Skeletal muscle tissue (tissue), 4 donors: ENCODE results near the gene AVPR1A. TPM values are rescaled to one million over a fixed set of nuclear protein-coding genes. Genes with fewer than 3 reads are reported as not detected.
"Not testable (repeated sequence)": the region's sequence is repeated elsewhere in the genome, so short reads cannot be mapped to it uniquely, and the experiment has no call there.

Experiments used
- H3K27ac ChIP-seq: one replicate; pipeline ENCODE4 v1.7.0; 2013; ENCODE audit warnings: mild to moderate bottlenecking, low read depth, low read length, inconsistent platforms
- H3K27me3 ChIP-seq, 3 donors: one replicate each; pipeline ENCODE4 v1.7.0; 2013; ENCODE audit warnings: low read length in 3 of 3; ENCODE audit not compliant: control insufficient read depth in 3 of 3, insufficient read depth in 3 of 3
- H3K36me3 ChIP-seq, 3 donors: one replicate each; pipeline ENCODE4 v1.7.0; 2013; ENCODE audit warnings: low read length in 3 of 3; ENCODE audit not compliant: control insufficient read depth in 3 of 3, insufficient read depth in 3 of 3
- H3K4me1 ChIP-seq, 3 donors: one replicate each; pipeline ENCODE4 v1.7.0; 2013; ENCODE audit warnings: low read length in 3 of 3, mild to moderate bottlenecking in 3 of 3; ENCODE audit not compliant: control insufficient read depth in 3 of 3, insufficient read depth in 3 of 3
- H3K4me3 ChIP-seq, 3 donors: one replicate each; pipeline ENCODE4 v1.7.0; 2013; ENCODE audit warnings: low read length in 3 of 3
- H3K9ac ChIP-seq, 3 donors: one replicate each; pipeline ENCODE4 v1.7.0; 2013; ENCODE audit warnings: low read length in 3 of 3, mild to moderate bottlenecking in 3 of 3, moderate library complexity in 2 of 3, low read depth in 1 of 3
- H3K9me3 ChIP-seq, 3 donors: one replicate each; pipeline ENCODE4 v1.7.0; 2013; ENCODE audit warnings: low read length in 3 of 3; ENCODE audit not compliant: control insufficient read depth in 3 of 3
- total RNA-seq: library from RNA; depleted of rRNA; stranded (reverse); fragments of >200 nt; gene quantifications from one replicate; pipeline ENCODE4 v1.2.3, GENCODE V29; 2014
- donor health status: Osteomylitis.

AVPR1A gene
- 14.1 TPM for total RNA-seq

- Histone ChIP-seq H3K27me3 (peaks cover 32 to 37% (median 32%) of the 10 kb centered on the region in 3 donors), H3K36me3 (no peaks in the 10 kb centered on the region), H3K9me3 (no peaks in the 10 kb centered on the region), H3K9ac (peak within 1 kb of the TSS in 1 of 3 donors; percentile 52), H3K4me3 (peak within 1 kb of the TSS; percentile 57 to 70 (median 68)), H3K4me1 (peaks cover 3 to 16% (median 12%) of the 10 kb centered on the region in 3 donors), H3K27ac (peak within 1 kb of the TSS; percentile 30)
Observed at GRCh38 chr12:63150713-63151622, at the start of gene AVPR1A. AVPR1A (minus strand) TSS chr12:63151201; CDS start chr12:63150836, 365 bp downstream.

- Histone ChIP-seq H3K27ac (no peak overlapping the region), H3K36me3 (no peaks in the 10 kb centered on the region), H3K9me3 (no peaks in the 10 kb centered on the region), H3K4me3 (no peak overlapping the region), H3K9ac (no peak overlapping the region), H3K27me3 (no peaks in the 10 kb centered on the region), H3K4me1 (no peaks in the 10 kb centered on the region)
Observed at GRCh38 chr12:63196168-63196567, 45.2 kb upstream of the AVPR1A start.

- Histone ChIP-seq H3K9me3 (peaks cover 2 to 5% (median 2%) of the 10 kb centered on the region in 3 donors), H3K27ac (no peak overlapping the region), H3K27me3 (no peaks in the 10 kb centered on the region), H3K36me3 (no peaks in the 10 kb centered on the region), H3K4me3 (no peak overlapping the region), H3K4me1 (no peaks in the 10 kb centered on the region), H3K9ac (no peak overlapping the region)
Observed at GRCh38 chr12:63179224-63179623, 28.2 kb upstream of the AVPR1A start.

- Histone ChIP-seq H3K36me3 (no peaks in the 10 kb centered on the region), H3K9me3 (no peaks in the 10 kb centered on the region), H3K4me3 (no peak overlapping the region), H3K9ac (no peak overlapping the region), H3K27ac (no peak overlapping the region), H3K4me1 (no peaks in the 10 kb centered on the region), H3K27me3 (no peaks in the 10 kb centered on the region)
Observed at GRCh38 chr12:63170321-63170720, 19.3 kb upstream of the AVPR1A start.

- not testable (repeated sequence) for H3K9ac ChIP-seq
Observed at GRCh38 chr12:63167741-63168140, 16.7 kb upstream of the AVPR1A start.

GRCh38 chr12:63164911-63165310 is 13.9 kb upstream of the AVPR1A start:
- no peak overlapping the region for H3K9ac ChIP-seq
- no peaks in the 10 kb centered on the region for H3K27me3 ChIP-seq
- no peaks in the 10 kb centered on the region for H3K36me3 ChIP-seq
- H3K9me3 ChIP-seq, result no peaks in the 10 kb centered on the region
- H3K27ac ChIP-seq, result no peak overlapping the region
- no peak overlapping the region for H3K4me3 ChIP-seq
- no peaks in the 10 kb centered on the region for H3K4me1 ChIP-seq

More at GRCh38 chr12:63167741-63168140, 16.7 kb upstream of the AVPR1A start:
- not testable (repeated sequence) for H3K36me3 ChIP-seq, H3K4me1 ChIP-seq, H3K27me3 ChIP-seq, H3K4me3 ChIP-seq, H3K27ac ChIP-seq, H3K9me3 ChIP-seq

GRCh38 chr12:63163541-63163940 is 12.5 kb upstream of the AVPR1A start:
- H3K27ac ChIP-seq, result no peak overlapping the region
- H3K4me1 ChIP-seq, result no peaks in the 10 kb centered on the region
- no peak overlapping the region for H3K9ac ChIP-seq
- no peaks in the 10 kb centered on the region for H3K9me3 ChIP-seq
- no peak overlapping the region for H3K4me3 ChIP-seq
- no peaks in the 10 kb centered on the region for H3K36me3 ChIP-seq
- no peaks in the 10 kb centered on the region for H3K27me3 ChIP-seq

GRCh38 chr12:63155375-63155774 is 4.4 kb upstream of the AVPR1A start:
- H3K9me3 ChIP-seq, result no peaks in the 10 kb centered on the region
- no peaks in the 10 kb centered on the region for H3K36me3 ChIP-seq
- H3K27me3 ChIP-seq, result peaks cover 19 to 27% (median 23%) of the 10 kb centered on the region in 3 donors
- no peak overlapping the region for H3K27ac ChIP-seq
- H3K4me1 ChIP-seq, result peaks cover 3 to 12% (median 10%) of the 10 kb centered on the region in 3 donors
- H3K9ac ChIP-seq, result no peak overlapping the region
- H3K4me3 ChIP-seq, result no peak overlapping the region

- H3K27ac ChIP-seq, result no peak overlapping the region
- H3K36me3 ChIP-seq, result no peaks in the 10 kb centered on the region
- peaks cover 3 to 16% (median 12%) of the 10 kb centered on the region in 3 donors for H3K4me1 ChIP-seq
- peaks cover 27 to 35% (median 31%) of the 10 kb centered on the region in 3 donors for H3K27me3 ChIP-seq
- H3K9ac ChIP-seq, result no peak overlapping the region
- no peaks in the 10 kb centered on the region for H3K9me3 ChIP-seq
- no peak overlapping the region for H3K4me3 ChIP-seq
Observed at GRCh38 chr12:63154560-63154959, 3.6 kb upstream of the AVPR1A start.

- peaks cover 32 to 37% (median 32%) of the 10 kb centered on the region in 3 donors for H3K27me3 ChIP-seq
Observed at GRCh38 chr12:63152321-63152700, 1.3 kb upstream of the AVPR1A start.

More at GRCh38 chr12:63152321-63152700, 1.3 kb upstream of the AVPR1A start:
- no peak overlapping the region for H3K4me3 ChIP-seq
- no peaks in the 10 kb centered on the region for H3K36me3 ChIP-seq
- no peak overlapping the region for H3K9ac ChIP-seq
- no peak overlapping the region for H3K27ac ChIP-seq
- H3K4me1 ChIP-seq, result peaks cover 3 to 16% (median 12%) of the 10 kb centered on the region in 3 donors
- no peaks in the 10 kb centered on the region for H3K9me3 ChIP-seq
